Stimulated activated CD8-positive, alpha-beta memory T cell treated with anti-CD3 and anti-CD28 coated beads, Interleukin-2, amount 100 ng/mL, for 1 hour (primary cell): ENCODE measurements around the gene DDIT3.
A peak's percentile ranks its signal among the peaks of the same experiment; 100 is the strongest.
"Not testable (repeated sequence)": the region's sequence is repeated elsewhere in the genome, so short reads cannot be mapped to it uniquely, and the experiment has no call there.

Experiments
- DNase-seq, 2 donors: peaks; one replicate each; pipeline ENCODE4 v3.0.0-alpha.2; 2020; ENCODE audit warnings: low read depth in 2 of 2

DDIT3 gene

GRCh38 chr12:57513266-57513665 lies 7.0 kb downstream of the DDIT3 start:
- no peak for DNase-seq

GRCh38 chr12:57512665-57513064 lies 7.6 kb downstream of the DDIT3 start:
- no peak for DNase-seq

GRCh38 chr12:57511588-57512325 lies 8.6 kb downstream of the DDIT3 start:
- DNase-seq, result no peak

- no peak for DNase-seq
Observed at GRCh38 chr12:57511161-57511560, 9.2 kb downstream of the DDIT3 start.

DNA sequence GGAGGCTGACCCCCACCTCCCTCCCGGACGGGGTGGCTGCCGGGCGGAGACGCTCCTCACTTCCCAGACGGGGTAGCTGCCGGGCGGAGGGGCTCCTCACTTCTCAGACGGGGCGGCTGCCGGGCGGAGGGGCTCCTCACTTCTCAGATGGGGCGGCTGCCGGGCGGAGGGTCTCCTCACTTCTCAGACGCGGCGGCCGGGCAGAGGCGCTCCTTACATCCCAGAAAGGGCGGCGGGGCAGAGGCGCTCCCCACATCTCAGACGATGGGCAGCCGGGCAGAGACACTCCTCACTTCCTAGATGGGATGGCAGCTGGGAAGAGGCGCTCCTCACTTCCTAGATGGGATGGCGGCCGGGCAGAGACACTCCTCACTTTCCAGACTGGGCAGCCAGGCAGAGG lies 12.5 kb downstream of the DDIT3 start:
- not testable (repeated sequence) for DNase-seq

DNA sequence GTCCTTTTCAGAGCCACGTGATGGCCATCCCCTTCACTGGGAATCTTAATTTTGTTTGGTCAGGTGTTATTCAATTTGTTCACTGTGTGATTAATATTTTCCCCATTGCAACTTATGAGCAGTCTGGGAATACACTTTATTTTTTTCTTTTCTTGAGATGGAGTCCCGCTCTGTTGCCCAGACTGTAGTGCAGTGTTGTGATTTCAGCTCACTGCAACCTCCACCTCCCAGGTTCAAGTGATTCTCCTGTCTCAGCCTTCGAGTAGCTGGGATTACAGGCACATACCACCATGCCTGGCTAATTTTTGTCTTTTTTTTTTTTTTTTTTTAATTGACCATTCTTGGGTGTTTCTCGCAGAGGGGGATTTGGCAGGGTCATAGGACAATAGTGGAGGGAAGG lies 13.8 kb downstream of the DDIT3 start:
- DNase-seq, result not testable (repeated sequence)

DNA sequence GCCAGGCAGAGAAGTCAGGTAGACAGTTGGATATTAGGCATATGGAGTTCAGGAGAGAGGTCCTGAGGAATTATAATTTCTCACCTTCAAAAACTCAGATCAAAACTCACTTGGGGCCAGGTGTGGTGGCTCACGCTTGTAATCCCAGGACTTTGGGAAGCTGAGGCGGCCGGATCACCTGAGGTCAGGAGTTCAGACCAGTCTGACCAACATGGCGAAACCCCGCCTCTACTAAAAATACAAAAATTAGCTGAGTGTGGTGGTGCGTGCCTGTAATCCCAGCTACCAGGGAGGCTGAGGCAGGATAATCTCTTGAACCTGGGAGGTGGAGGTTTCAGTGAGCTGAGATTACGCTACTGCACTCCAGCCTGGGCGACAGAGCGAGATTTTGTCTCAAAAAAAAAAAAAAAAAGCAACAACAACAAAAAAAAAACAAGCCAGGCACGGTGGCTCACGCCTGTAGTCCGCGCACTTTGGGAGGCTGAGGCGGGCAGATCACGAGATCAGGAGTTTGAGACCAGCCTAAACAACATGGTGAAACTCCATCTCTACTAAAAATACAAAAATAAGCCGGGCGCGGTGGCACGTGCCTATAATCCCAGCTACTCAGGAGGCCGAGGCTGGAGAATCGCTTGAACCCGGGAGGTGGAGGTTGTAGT lies 17.9 kb downstream of the DDIT3 start:
- DNase-seq, result not testable (repeated sequence)

DNA sequence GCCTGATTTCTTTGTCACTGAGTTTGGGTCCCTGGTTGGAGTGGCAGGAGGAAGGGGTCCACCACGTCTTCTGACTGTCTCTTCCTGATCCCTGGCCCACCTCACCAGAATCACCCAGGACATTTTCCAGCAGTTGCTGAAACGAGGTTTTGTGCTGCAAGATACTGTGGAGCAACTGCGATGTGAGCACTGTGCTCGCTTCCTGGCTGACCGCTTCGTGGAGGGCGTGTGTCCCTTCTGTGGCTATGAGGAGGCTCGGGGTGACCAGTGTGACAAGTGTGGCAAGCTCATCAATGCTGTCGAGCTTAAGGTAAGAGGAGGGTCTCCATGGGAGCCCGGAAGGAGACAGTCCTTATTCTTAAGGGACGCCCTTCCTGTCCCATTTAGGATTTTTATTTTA lies 20.1 kb downstream of the DDIT3 start:
- DNase-seq, result no peak

GRCh38 chr12:57498571-57498970 lies 21.7 kb downstream of the DDIT3 start:
- no peak for DNase-seq

DNA sequence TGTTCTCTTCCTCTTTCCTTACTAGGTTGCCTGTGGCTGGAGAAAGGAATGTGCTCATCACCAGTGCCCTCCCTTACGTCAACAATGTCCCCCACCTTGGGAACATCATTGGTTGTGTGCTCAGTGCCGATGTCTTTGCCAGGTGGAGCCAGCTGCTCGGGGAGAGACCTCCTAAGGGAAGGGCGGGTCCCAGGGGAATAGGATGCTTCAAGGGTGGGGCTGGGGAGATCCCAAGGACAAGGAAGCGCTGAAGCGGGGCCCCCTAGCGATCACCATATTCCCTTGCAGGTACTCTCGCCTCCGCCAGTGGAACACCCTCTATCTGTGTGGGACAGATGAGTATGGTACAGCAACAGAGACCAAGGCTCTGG lies 22.2 kb downstream of the DDIT3 start:
- no peak for DNase-seq

DNA sequence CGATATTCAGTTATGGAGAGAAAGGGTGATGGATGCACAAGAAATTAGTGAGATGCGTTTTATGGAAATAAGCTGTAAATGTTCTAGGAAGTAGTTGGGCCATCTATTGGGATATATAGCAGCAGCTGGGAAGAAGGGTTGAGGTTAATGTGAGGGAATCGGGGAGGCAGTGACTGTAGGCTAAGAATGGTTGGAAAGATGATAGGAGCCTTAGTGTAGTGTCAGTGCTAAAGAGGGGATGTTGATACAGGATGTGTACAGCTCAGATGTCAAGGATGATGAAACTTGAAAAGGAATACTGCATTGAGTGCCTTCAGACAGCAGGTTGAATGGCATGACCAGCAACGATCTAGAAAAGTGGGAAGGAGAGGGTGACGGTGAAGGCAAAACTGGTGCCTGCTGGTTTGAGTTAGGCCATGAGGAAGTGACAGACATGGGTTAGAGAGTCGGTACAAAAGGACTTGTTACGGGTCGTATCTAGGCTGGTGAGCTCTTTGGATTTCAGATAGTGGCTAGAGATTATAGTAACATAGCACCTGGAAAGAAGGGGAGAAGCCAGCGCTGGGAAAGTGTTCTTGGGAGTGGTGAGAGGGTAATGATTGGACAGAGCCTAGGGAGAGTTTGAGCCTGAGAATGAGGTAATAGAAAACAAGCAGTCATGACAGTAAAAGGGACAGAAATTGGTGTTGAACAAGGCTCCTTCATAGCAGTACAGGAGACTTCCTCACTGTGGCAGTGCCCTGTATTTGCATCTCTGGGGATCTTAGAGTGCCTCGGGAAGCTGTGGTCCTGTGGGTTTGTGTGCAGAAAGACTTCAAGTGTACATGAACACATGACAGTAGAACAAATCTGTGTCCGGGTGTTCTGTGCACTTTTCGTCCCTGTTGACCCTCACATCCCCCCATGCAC lies 22.8 kb downstream of the DDIT3 start:
- DNase-seq, result no peak

DNA sequence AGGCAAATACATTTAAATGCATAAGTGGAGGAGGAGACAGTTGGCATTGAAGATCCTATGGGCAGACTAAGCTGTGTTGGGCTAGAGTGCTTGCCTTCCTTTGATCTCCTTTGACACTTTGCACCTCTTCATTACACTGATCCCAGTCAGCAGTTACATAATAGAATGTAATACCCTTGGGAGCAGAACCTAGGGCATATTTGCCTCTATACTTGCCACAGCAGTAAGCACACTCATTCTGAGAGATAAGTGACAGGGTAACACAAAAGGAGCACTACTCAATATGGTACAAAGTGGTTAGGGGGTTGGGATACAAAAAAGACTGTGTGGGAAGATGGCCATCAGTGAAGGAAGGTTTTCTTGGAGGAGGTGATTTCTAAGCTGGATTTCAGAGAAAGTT lies 23.5 kb downstream of the DDIT3 start:
- DNase-seq, result no peak

- not testable (repeated sequence) for DNase-seq
Observed at GRCh38 chr12:57495051-57495701, 25.1 kb downstream of the DDIT3 start.

GRCh38 chr12:57491393-57492280 lies 28.7 kb downstream of the DDIT3 start:
- no peak for DNase-seq

DNA sequence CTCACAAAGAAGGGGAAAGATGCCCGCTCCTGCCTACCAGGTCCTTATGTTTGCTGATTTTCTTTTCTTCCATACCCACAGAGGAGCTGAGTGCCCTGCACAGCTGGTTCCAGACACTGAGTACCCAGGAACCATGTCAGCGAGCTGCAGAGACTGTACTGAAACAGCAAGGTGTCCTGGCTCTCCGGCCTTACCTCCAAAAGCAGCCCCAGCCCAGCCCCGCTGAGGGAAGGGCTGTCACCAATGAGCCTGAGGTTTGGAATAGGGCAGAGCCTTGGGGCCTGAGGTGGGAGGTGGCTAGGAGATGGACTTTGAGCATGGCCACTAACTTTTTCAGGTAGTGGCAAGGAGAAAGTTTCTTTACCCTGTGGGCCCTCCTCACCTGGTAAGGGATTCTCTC lies 30.2 kb downstream of the DDIT3 start:
- no peak for DNase-seq

DNA sequence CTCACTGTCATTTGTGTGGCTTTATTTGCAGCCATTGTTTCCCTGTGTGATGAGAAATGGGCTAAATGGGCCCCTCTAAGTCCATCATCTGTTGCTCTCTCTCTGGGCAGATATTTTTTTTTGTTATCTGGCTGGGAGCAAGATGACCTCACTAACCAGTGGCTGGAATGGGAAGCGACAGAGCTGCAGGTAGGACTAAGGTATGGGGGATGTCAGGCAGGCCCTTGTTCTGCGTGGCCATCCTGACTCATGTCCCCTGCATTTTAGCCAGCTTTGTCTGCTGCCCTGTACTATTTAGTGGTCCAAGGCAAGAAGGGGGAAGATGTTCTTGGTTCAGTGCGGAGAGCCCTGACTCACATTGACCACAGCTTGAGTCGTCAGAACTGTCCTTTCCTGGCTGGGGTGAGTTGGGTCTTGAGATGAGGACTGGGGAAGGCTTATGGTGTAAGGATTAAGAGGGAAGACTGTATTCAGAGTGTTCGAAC lies 31.1 kb downstream of the DDIT3 start:
- DNase-seq, result no peak

DNA sequence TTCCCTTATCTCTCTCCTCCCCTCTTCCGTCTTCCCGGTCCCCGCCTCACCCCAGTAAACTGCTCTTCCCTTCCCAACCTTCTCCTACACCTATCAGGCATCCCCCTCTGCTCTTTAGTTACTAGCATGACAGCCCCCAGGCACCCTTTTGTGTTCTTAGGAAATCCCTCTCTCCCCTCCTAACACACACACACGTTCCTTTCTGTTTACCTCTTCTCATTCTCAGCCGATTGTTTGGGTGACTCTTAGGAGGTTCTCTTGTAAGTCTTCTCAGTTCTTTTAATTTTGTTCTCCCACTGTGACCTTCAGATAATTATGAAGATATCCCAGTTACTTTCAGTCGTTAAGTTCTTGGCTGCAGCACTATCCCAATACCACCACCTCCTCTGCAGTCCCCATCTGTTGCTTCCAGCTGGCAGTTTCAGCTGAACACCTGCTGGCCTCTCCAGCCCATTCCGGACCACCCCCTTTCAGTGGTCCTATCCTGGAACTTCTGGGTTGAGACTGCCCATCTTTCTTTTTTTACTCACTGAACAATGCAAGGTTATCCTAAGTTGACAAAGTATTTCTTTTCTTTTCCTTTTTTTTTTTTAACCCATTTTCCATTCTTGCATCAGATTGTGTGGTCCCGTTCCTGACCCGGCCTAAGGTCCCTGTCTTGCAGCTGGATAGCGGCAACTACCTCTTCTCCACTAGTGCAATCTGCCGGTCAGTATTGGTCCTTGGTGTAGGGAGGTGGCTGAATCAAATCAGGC lies 31.7 kb downstream of the DDIT3 start:
- DNase-seq, result no peak

- DNase-seq, result peak; percentile 79 to 83
Observed at GRCh38 chr12:57487597-57488401, 32.5 kb downstream of the DDIT3 start, which contains the start of gene MARS1. Gene MARS1, plus strand, starts transcription at chr12:57488068. Its CDS starts 23 bp downstream, at chr12:57488091.

DNA sequence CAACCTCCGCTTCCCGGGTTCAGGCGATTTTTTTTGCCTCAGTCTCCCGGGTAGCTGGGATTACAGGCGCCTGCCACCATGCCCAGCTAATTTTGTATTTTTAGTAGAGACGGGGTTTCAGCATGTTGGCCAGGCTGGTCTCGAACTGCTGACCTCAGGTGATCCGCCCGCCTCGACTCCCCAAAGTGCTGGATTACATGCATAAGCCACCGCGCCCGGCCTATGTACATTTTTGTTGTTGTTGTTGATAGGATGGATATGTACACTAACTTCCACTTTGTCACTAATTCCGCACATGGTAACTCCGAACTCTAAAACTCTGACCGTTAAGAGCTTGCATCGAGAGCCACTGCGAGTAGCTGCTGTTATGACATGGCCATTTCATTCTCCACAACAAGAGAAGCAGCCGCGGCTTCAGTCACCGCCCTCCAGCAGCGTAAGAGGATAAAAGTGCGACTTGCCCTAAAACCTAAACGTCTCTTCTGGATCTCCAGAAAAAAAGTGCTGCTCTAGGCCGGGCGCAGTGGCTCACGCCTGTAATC lies 33.2 kb downstream of the DDIT3 start:
- no peak for DNase-seq
